HEK293 (cell line): ENCODE results near the gene CIC.

Source experiments
- CTCF ChIA-PET: fragments of 350-600 bp; formaldehyde crosslinking; extraction: SDS; loops from one replicate; lab custom pipeline; 2021; ENCODE audit warnings: antibody characterized with exemption; lab: Yijun Ruan, JAX
- POLR2A ChIA-PET: fragments of 300-600 bp; formaldehyde crosslinking; extraction: SDS; loops from one replicate; lab custom pipeline; 2020; ENCODE audit warnings: antibody characterized with exemption, inconsistent platforms; lab: Yijun Ruan, JAX
- H3K27ac ChIP-seq: fragments of 200-500 bp; sonication (Bioruptor generic); 2 replicates; pipeline ENCODE4 v1.5.1; 2014; ENCODE audit warnings: low read depth, low read length, control low read depth, inconsistent platforms; ENCODE audit errors: extremely low read depth
- H3K36me3 ChIP-seq, 2 experiments: fragments of 200-500 bp in 1 of 2; sonication (Bioruptor generic) in 1 of 2; 1 replicate in 1 of 2; 2 replicates in 1 of 2; pipeline ENCODE4 v1.5.1; 2014 to 2017; ENCODE audit warnings: inconsistent platforms in 2 of 2, low read length in 2 of 2; ENCODE audit not compliant: control insufficient read depth in 2 of 2, insufficient read depth in 1 of 2
- H3K4me1 ChIP-seq: fragments of 200-500 bp; sonication (Bioruptor generic); 2 replicates; pipeline ENCODE4 v1.5.1; 2014; ENCODE audit warnings: mild to moderate bottlenecking, low read length, inconsistent platforms; ENCODE audit not compliant: control insufficient read depth, insufficient read depth
- H3K4me3 ChIP-seq: 2 replicates; pipeline ENCODE4 v1.5.1; 2011; ENCODE audit warnings: low read depth, mild to moderate bottlenecking, control low read depth, low read length, moderate library complexity
- H3K9me3 ChIP-seq: fragments of 200-500 bp; sonication (Bioruptor generic); 2 replicates; pipeline ENCODE4 v1.5.1; 2014; ENCODE audit warnings: low read depth, low read length, inconsistent platforms; ENCODE audit not compliant: control insufficient read depth, insufficient read depth
- ATF2 ChIP-seq: fragments of 450-650 bp; formaldehyde crosslinking; IDR thresholded peaks from 2 replicates; pipeline ENCODE4 v1.5.1; 2016; ENCODE audit warnings: missing biosample characterization, missing genetic modification characterization, low read depth
- EGR2 ChIP-seq: fragments of 450-650 bp; formaldehyde crosslinking; IDR thresholded peaks from 2 replicates; pipeline ENCODE4 v1.5.1; 2016; ENCODE audit warnings: low read depth, missing biosample characterization, missing genetic modification characterization
- IKZF3 ChIP-seq: fragments of 450-650 bp; IDR thresholded peaks from 2 replicates; pipeline ENCODE4 v1.5.0; 2018; ENCODE audit warnings: missing biosample characterization, mild to moderate bottlenecking, missing genetic modification characterization, moderate library complexity
- KLF1 ChIP-seq: fragments of 450-650 bp; formaldehyde crosslinking; IDR thresholded peaks from 2 replicates; pipeline ENCODE4 v1.5.1; 2016; ENCODE audit warnings: missing biosample characterization, missing genetic modification characterization
- KLF16 ChIP-seq: fragments of 450-650 bp; formaldehyde crosslinking; IDR thresholded peaks from 2 replicates; pipeline ENCODE4 v1.5.1; 2017; ENCODE audit warnings: missing biosample characterization, missing genetic modification characterization
- SALL2 ChIP-seq: fragments of 450-650 bp; formaldehyde crosslinking; IDR thresholded peaks from 2 replicates; pipeline ENCODE4 v1.5.0; 2017; ENCODE audit warnings: missing biosample characterization, mild to moderate bottlenecking, missing genetic modification characterization, borderline replicate concordance
- SP3 ChIP-seq: fragments of 450-650 bp; formaldehyde crosslinking; IDR thresholded peaks from 2 replicates; pipeline ENCODE4 v1.5.1; 2016; ENCODE audit warnings: missing biosample characterization, missing genetic modification characterization
- SP7 ChIP-seq: fragments of 450-650 bp; formaldehyde crosslinking; IDR thresholded peaks from 2 replicates; pipeline ENCODE4 v1.5.1; 2016; ENCODE audit warnings: missing biosample characterization, missing genetic modification characterization
- ZBTB17 ChIP-seq: fragments of 450-650 bp; formaldehyde crosslinking; IDR thresholded peaks from 2 replicates; pipeline ENCODE4 v1.5.1; 2016; ENCODE audit warnings: missing biosample characterization, missing genetic modification characterization
- ZBTB48 ChIP-seq: fragments of 450-650 bp; formaldehyde crosslinking; IDR thresholded peaks from 2 replicates; pipeline ENCODE4 v1.5.1; 2016; ENCODE audit warnings: missing biosample characterization, missing genetic modification characterization
- ZBTB7A ChIP-seq: fragments of 450-650 bp; formaldehyde crosslinking; IDR thresholded peaks from 2 replicates; pipeline ENCODE4 v1.5.1; 2016; ENCODE audit warnings: low read depth, missing biosample characterization, missing genetic modification characterization
- ZNF148 ChIP-seq: fragments of 450-650 bp; formaldehyde crosslinking; IDR thresholded peaks from 2 replicates; pipeline ENCODE4 v1.5.0; 2017; ENCODE audit warnings: missing biosample characterization, missing genetic modification characterization, borderline replicate concordance
- ZNF366 ChIP-seq: fragments of 450-650 bp; formaldehyde crosslinking; conservative IDR thresholded peaks from 2 replicates; pipeline ENCODE4 v1.5.1; 2016; ENCODE audit warnings: missing biosample characterization, missing genetic modification characterization
- ZNF398 ChIP-seq: fragments of 450-650 bp; formaldehyde crosslinking; IDR thresholded peaks from 2 replicates; pipeline ENCODE4 v1.5.1; 2017; ENCODE audit warnings: missing biosample characterization, missing genetic modification characterization
- ZNF423 ChIP-seq: fragments of 450-650 bp; formaldehyde crosslinking; IDR thresholded peaks from 2 replicates; pipeline ENCODE4 v1.5.1; 2016; ENCODE audit warnings: missing biosample characterization, missing genetic modification characterization
- ZNF561 ChIP-seq: fragments of 450-650 bp; IDR thresholded peaks from 2 replicates; pipeline ENCODE4 v1.5.1; 2018; ENCODE audit warnings: missing biosample characterization, missing genetic modification characterization, borderline replicate concordance
- ZNF600 ChIP-seq: fragments of 450-650 bp; formaldehyde crosslinking; IDR thresholded peaks from 2 replicates; pipeline ENCODE4 v1.5.1; 2016; ENCODE audit warnings: missing biosample characterization, missing genetic modification characterization
- ZNF629 ChIP-seq: fragments of 450-650 bp; formaldehyde crosslinking; IDR thresholded peaks from 2 replicates; pipeline ENCODE4 v1.5.1; 2017; ENCODE audit warnings: missing biosample characterization, missing genetic modification characterization
- ZNF692 ChIP-seq: fragments of 450-650 bp; formaldehyde crosslinking; IDR thresholded peaks from 2 replicates; pipeline ENCODE4 v1.5.1; 2016; ENCODE audit warnings: missing biosample characterization, missing genetic modification characterization
- ZNF843 ChIP-seq: fragments of 450-650 bp; formaldehyde crosslinking; IDR thresholded peaks from 2 replicates; pipeline ENCODE4 v1.5.1; 2016; ENCODE audit warnings: missing biosample characterization, missing genetic modification characterization
- ZSCAN16 ChIP-seq: fragments of 450-650 bp; formaldehyde crosslinking; IDR thresholded peaks from 2 replicates; pipeline ENCODE4 v1.5.1; 2016; ENCODE audit warnings: missing biosample characterization, missing genetic modification characterization
- ZSCAN5A ChIP-seq: fragments of 450-650 bp; formaldehyde crosslinking; IDR thresholded peaks from 2 replicates; pipeline ENCODE4 v1.5.1; 2016; ENCODE audit warnings: missing biosample characterization, missing genetic modification characterization

Gene CIC

GRCh38 chr19:42313096-42313839, 44.2 kb downstream of the CIC start, which contains the start of gene TMEM145 (continued):
- no peak; the same call in 1 of the 2 replicates for TF ChIP-seq SP7 (tag by site-specific recombination)
- TF ChIP-seq ZNF148 (tag by site-specific recombination), result no peak
- TF ChIP-seq ZSCAN5A, result no peak
- TF ChIP-seq ZNF423 (tag by site-specific recombination), result no peak
- TF ChIP-seq EGR2 (tag by site-specific recombination), result peak; percentile 17; the same call in 1 of the 2 replicates
- 0 out of 2 replicates have a peak, but pooled peaks have one; percentile 5 for TF ChIP-seq SP3 (tag by site-specific recombination)

GRCh38 chr19:42313840-42314755, 45.0 kb downstream of the CIC start:
- Histone ChIP-seq H3K27ac (no peak overlapping the region), H3K4me1 (no peaks in the 10 kb centered on the region; the same call in 1 of the 2 replicates), H3K4me3 (no peak overlapping the region), H3K36me3 (no peaks in the 10 kb centered on the region), H3K9me3 (no peaks in the 10 kb centered on the region)
- ChIA-PET CTCF (interaction anchor here (0.6 to 0.9 kb wide), 4 partner anchors 18 to 126 kb away, joined by 3 to 6 read pairs (median 3); no protein-coding TSS in a partner anchor), POLR2A (interaction anchor here (0.6 to 0.8 kb wide), 2 partner anchors 14 to 35 kb away, joined by 3 read pairs; no protein-coding TSS in a partner anchor)
- peak; percentile 67 for TF ChIP-seq IKZF3 (tag by site-specific recombination)
- TF ChIP-seq ZNF600 (tag by site-specific recombination), result 0 out of 2 replicates have a peak, but pooled peaks have one; percentile 11
- TF ChIP-seq ZBTB17, result peak; percentile 7; the same call in 1 of the 2 replicates
- TF ChIP-seq ATF2 (tag by site-specific recombination), result no peak
- TF ChIP-seq KLF1 (tag by site-specific recombination), result 0 out of 2 replicates have a peak, but pooled peaks have one; percentile 6
- no peak for TF ChIP-seq ZNF561 (tag by site-specific recombination)
- TF ChIP-seq ZNF398, result peak; percentile 51; the same call in 1 of the 2 replicates
- no peak; the same call in 1 of the 2 replicates for TF ChIP-seq ZNF629 (tag by site-specific recombination)
- 0 out of 2 replicates have a peak, but pooled peaks have one; percentile 3 for TF ChIP-seq ZNF843 (tag by site-specific recombination)
- peak; percentile 13; the same call in 1 of the 2 replicates for TF ChIP-seq ZBTB48 (tag by site-specific recombination)
- 0 out of 2 replicates have a peak, but pooled peaks have one; percentile 22 for TF ChIP-seq SALL2 (tag by site-specific recombination)
- TF ChIP-seq ZNF366 (tag by site-specific recombination), result peak; percentile 68
- TF ChIP-seq ZBTB7A (tag by site-specific recombination), result no peak
- no peak for TF ChIP-seq ZNF692 (tag by site-specific recombination)
- TF ChIP-seq ZSCAN16 (tag by site-specific recombination), result no peak
- peak; percentile 2; the same call in 1 of the 2 replicates for TF ChIP-seq KLF16 (tag by site-specific recombination)
